CD4-positive, alpha-beta T cell (primary cell): ENCODE data around the gene AVPR1B. TPM values are rescaled to one million over a fixed set of nuclear protein-coding genes. Genes with fewer than 3 reads are reported as not detected.

Experiments
- ATAC-seq: fragments of 200-7000 bp; cut with Tn5 transposase; one replicate; pipeline ENCODE4 v1.10.0; 2022; ENCODE audit warnings: mild to moderate bottlenecking; ENCODE audit not compliant: poor library complexity
- CTCF ChIA-PET: fragments of 350-600 bp; sonication (Branson Sonifier 250); formaldehyde crosslinking; loops from one replicate; lab custom pipeline; 2021; ENCODE audit warnings: antibody characterized with exemption, inconsistent platforms; lab: Charles Lee
- POLR2A ChIA-PET: fragments of 350-600 bp; sonication (Branson Sonifier 250); formaldehyde crosslinking; loops from one replicate; lab custom pipeline; 2021; ENCODE audit warnings: antibody characterized with exemption, inconsistent platforms; lab: Charles Lee
- DNase-seq, 14 experiments: peaks; one replicate each; pipeline ENCODE4 v3.0.0-alpha.2; 2013 to 2020; ENCODE audit warnings: mixed read lengths in 2 of 14
- H3K27ac ChIP-seq, 2 donors: one replicate each; pipeline versions ENCODE4 v1.5.1 to v1.7.0; 2013; ENCODE audit warnings: low read length in 2 of 2, low read depth in 1 of 2, mild to moderate bottlenecking in 1 of 2
- H3K27me3 ChIP-seq, 2 experiments: 1 replicate in 1 of 2; 2 replicates in 1 of 2; pipeline versions ENCODE4 v1.6.1 to v1.7.0; 2013; ENCODE audit warnings: low read length in 2 of 2, control low read depth in 1 of 2, mild to moderate bottlenecking in 1 of 2, moderate library complexity in 1 of 2; ENCODE audit not compliant: insufficient read depth in 2 of 2, control insufficient read depth in 1 of 2
- H3K36me3 ChIP-seq: one replicate; pipeline ENCODE4 v1.6.1; 2013; ENCODE audit warnings: low read length, control low read depth; ENCODE audit not compliant: insufficient read depth
- H3K4me1 ChIP-seq: one replicate; pipeline ENCODE4 v1.6.1; 2013; ENCODE audit warnings: low read length, control low read depth; ENCODE audit not compliant: insufficient read depth
- H3K4me3 ChIP-seq: one replicate; pipeline ENCODE4 v1.5.1; 2013; ENCODE audit warnings: mild to moderate bottlenecking, low read length, moderate library complexity
- H3K9me3 ChIP-seq, 2 experiments: 1 replicate in 1 of 2; 2 replicates in 1 of 2; pipeline versions ENCODE4 v1.6.1 to v1.7.0; 2013; ENCODE audit warnings: low read length in 2 of 2, mild to moderate bottlenecking in 2 of 2, control low read depth in 1 of 2, moderate library complexity in 1 of 2; ENCODE audit not compliant: control insufficient read depth in 1 of 2, insufficient read depth in 1 of 2
- H3K27ac Mint-ChIP-seq: one replicate; pipeline ENCODE4 v1.8.0; 2020; ENCODE audit warnings: mixed read lengths
- H3K27me3 Mint-ChIP-seq: one replicate; pipeline ENCODE4 v1.8.0; 2021; ENCODE audit warnings: mixed read lengths
- H3K36me3 Mint-ChIP-seq: one replicate; pipeline ENCODE4 v1.8.0; 2021; ENCODE audit warnings: low read depth, mixed read lengths
- H3K4me1 Mint-ChIP-seq: one replicate; pipeline ENCODE4 v1.8.0; 2021; ENCODE audit warnings: low read depth, mixed read lengths
- H3K4me3 Mint-ChIP-seq: one replicate; pipeline ENCODE4 v1.8.0; 2020; ENCODE audit warnings: mild to moderate bottlenecking, mixed read lengths
- H3K9me3 Mint-ChIP-seq: one replicate; pipeline ENCODE4 v1.8.0; 2020; ENCODE audit warnings: mixed read lengths
- CTCF ChIP-seq: fragments of 200-600 bp; IDR thresholded peaks from one replicate; pipeline ENCODE4 v1.8.0; 2022; ENCODE audit warnings: antibody characterized with exemption, mild to moderate bottlenecking
- intact Hi-C, 2 experiments: fragments of 100-400 bp; cut with DNase I in 1 of 2; cut with micrococcal nuclease in 1 of 2; formaldehyde crosslinking; loops; one replicate each; pipeline versions ENCODE4 v1.15.1 to v1.9.0; 2023 to 2025; cut with DNase I, micrococcal nuclease
- total RNA-seq, 174 experiments: library from RNA in 2 of 174; stranded (reverse) in 2 of 174; gene quantifications; one replicate each; pipeline ENCODE4 v1.2.3 and lab custom pipeline; 2021 to 2026

The AVPR1B gene
- total RNA-seq, 2 experiments from 2014 or later: not detected

GRCh38 chr1:206111271-206111927 is 5.8 kb downstream of the AVPR1B start:
- H3K36me3 ChIP-seq: no peaks in the 10 kb centered on the region
- POLR2A ChIA-PET: no interaction called here
- TF ChIP-seq CTCF: no peak

DNA sequence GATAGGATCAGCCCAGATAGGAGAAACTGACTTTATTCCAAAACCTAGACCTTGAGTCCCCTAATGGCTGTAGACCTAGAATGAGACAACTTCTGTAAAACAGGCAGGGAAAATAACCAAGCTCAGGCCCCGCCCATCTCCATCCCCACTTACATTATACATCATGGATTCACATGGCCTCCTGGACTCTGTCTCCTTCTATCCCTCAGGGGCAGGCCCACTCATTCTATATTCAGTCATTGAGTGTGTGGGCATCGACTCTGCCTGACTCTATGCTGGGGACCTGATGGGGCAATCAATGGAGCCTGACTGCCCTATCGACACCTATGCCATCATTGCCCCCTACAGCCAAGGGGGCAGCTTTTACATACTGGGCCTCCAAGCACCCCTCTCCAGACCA is 6.4 kb downstream of the AVPR1B start:
- DNase-seq (no peak), ATAC-seq (no peak)
- intact Hi-C loops: no loop called here
- no peak for TF ChIP-seq CTCF
- Mint-ChIP-seq H3K9me3 (no peaks in the 10 kb centered on the region), H3K36me3 (no peaks in the 10 kb centered on the region), H3K4me1 (no peaks in the 10 kb centered on the region), H3K27ac (no peak overlapping the region), H3K27me3 (peaks cover 8% of the 10 kb centered on the region), H3K4me3 (no peak overlapping the region)
- CTCF ChIA-PET: no interaction called here
- Histone ChIP-seq H3K9me3 (no peaks in the 10 kb centered on the region), H3K27ac (no peak overlapping the region), H3K27me3 (peaks cover 0 to 7% of the 10 kb centered on the region in 2 experiments), H3K4me1 (no peaks in the 10 kb centered on the region), H3K36me3 (no peaks in the 10 kb centered on the region), H3K4me3 (no peak overlapping the region)
- POLR2A ChIA-PET: no interaction called here

More at GRCh38 chr1:206111271-206111927, 5.8 kb downstream of the AVPR1B start:
- ATAC-seq: no peak
- no peaks in the 10 kb centered on the region for H3K9me3 Mint-ChIP-seq
- H3K27ac ChIP-seq: no peak overlapping the region
- no peak overlapping the region for H3K27ac Mint-ChIP-seq
- peaks cover 0 to 3% of the 10 kb centered on the region in 2 experiments for H3K9me3 ChIP-seq
- H3K4me3 Mint-ChIP-seq: no peak overlapping the region
- DNase-seq: no peak
- CTCF ChIA-PET: no interaction called here
- no peaks in the 10 kb centered on the region for H3K4me1 Mint-ChIP-seq
- H3K36me3 Mint-ChIP-seq: no peaks in the 10 kb centered on the region
- no peak overlapping the region for H3K4me3 ChIP-seq
- intact Hi-C loops: no loop called here
- H3K27me3 Mint-ChIP-seq: peaks cover 8% of the 10 kb centered on the region
- peaks cover 0 to 7% of the 10 kb centered on the region in 2 experiments for H3K27me3 ChIP-seq
- H3K4me1 ChIP-seq: no peaks in the 10 kb centered on the region

DNA sequence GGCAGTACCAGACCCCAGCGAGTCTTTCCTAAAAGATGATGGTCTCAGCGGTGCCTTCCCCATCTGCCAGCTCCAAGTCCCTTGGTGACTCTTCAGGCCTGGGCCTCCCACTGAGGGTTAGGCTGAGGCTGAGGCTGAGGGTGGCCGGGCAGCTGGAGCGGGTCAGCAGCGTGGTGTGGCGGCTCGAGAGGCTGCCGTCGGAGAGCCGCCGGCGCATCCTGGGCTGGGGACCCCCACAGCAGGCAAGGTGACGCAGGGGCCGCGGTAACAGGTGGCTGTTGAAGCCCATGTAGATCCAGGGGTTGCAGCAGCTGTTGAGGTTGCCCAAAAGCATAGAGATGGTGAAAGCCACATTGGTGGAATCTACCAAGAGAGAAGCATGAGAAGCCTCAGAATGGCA is 7.0 kb downstream of the AVPR1B start:
- no peak overlapping the region for H3K27ac ChIP-seq
- H3K4me3 ChIP-seq: no peak overlapping the region
- peaks cover 7% of the 10 kb centered on the region for H3K27me3 Mint-ChIP-seq
- peaks cover 0 to 7% of the 10 kb centered on the region in 2 experiments for H3K27me3 ChIP-seq
- H3K36me3 Mint-ChIP-seq: no peaks in the 10 kb centered on the region
- H3K9me3 Mint-ChIP-seq: no peaks in the 10 kb centered on the region
- H3K4me1 ChIP-seq: no peaks in the 10 kb centered on the region
- intact Hi-C loops: no loop called here
- no peak for DNase-seq
- no peak overlapping the region for H3K27ac Mint-ChIP-seq
- no peak overlapping the region for H3K4me3 Mint-ChIP-seq
- TF ChIP-seq CTCF: no peak
- no peaks in the 10 kb centered on the region for H3K9me3 ChIP-seq
- ChIA-PET POLR2A (no interaction called here), CTCF (no interaction called here)
- no peaks in the 10 kb centered on the region for H3K4me1 Mint-ChIP-seq
- no peaks in the 10 kb centered on the region for H3K36me3 ChIP-seq
- no peak for ATAC-seq
